ENCODE measurements around the gene ASAP2.

DNA sequence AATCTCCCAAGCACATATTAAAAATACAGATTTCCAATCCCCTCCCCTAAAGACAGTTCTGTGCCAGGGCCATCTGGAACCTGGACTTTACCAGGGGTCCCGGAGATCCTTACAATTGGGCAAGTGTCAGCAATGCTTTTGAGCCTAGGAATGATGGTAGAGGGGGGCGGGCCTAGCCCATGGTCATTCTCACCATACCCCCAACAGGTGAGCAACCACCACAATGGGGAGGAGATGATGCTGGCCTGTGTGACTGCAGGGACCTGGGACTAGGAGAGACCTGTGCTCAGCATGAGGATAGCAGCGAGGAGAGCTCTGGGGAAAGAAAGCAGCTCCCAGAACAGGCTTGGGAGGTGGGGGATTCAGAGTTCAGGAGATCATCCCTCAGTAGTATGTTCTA, 13.9 kb upstream of the ASAP2 start:
- TF ChIP-seq CTCF (IDR thresholded peaks at IDR 0.05) (no peak), EZH2 (IDR thresholded peaks at IDR 0.05; ENCODE audit: borderline replicate concordance, insufficient read depth, low read depth, low read length, poor library complexity, severe bottlenecking) (no peak)
